Right atrium auricular region (tissue), 2 donors: ENCODE measurements around the gene MYMK. TPM values are rescaled to one million over a fixed set of nuclear protein-coding genes. Genes with fewer than 3 reads are reported as not detected.

Experiments
- DNase-seq: peaks from one replicate; pipeline ENCODE4 v3.0.0-alpha.2; 2019; ENCODE audit warnings: low spot score
- H3K27ac ChIP-seq, 2 donors: fragments of 200-600 bp; sonication (generic); 1 replicate in 1 of 2; 2 replicates in 1 of 2; pipeline ENCODE4 v1.5.1; 2016 to 2019
- H3K27me3 ChIP-seq, 2 donors: fragments of 200-600 bp; sonication (generic); one replicate each; pipeline versions ENCODE4 v1.5.1 to v1.6.0; 2017 to 2019
- H3K36me3 ChIP-seq: fragments of 200-600 bp; sonication (generic); one replicate; pipeline ENCODE4 v1.5.1; 2016
- H3K4me1 ChIP-seq, 2 donors: fragments of 200-600 bp; sonication (generic); one replicate each; pipeline versions ENCODE4 v1.5.1 to v1.6.0; 2017 to 2019
- H3K4me3 ChIP-seq, 2 donors: fragments of 200-600 bp; sonication (generic); 1 replicate in 1 of 2; 2 replicates in 1 of 2; pipeline ENCODE4 v1.5.1; 2017 to 2019; ENCODE audit warnings: mild to moderate bottlenecking in 1 of 2, moderate library complexity in 1 of 2
- H3K9me3 ChIP-seq, 2 donors: fragments of 200-600 bp; sonication (generic); one replicate each; pipeline ENCODE4 v1.5.1; 2019
- CTCF ChIP-seq, 2 donors: fragments of 200-600 bp; sonication (generic); IDR thresholded peaks; one replicate each; pipeline ENCODE4 v1.5.1; 2019; ENCODE audit warnings: antibody characterized with exemption in 2 of 2
- total RNA-seq, 2 donors: library from RNA; depleted of rRNA; stranded (reverse); fragments of >200 nt; gene quantifications; one replicate each; pipeline ENCODE4 v1.1.0, GENCODE V29; 2016

The MYMK gene
- total RNA-seq, 2 donors from 2014 or later = not detected

- no peak for TF ChIP-seq CTCF (IDR thresholded peaks at IDR 0.05)
- peaks cover 0 to 12% of the 10 kb centered on the region in 2 donors for H3K4me1 ChIP-seq
- DNase-seq = no peak
- no peaks in the 10 kb centered on the region for H3K27me3 ChIP-seq
- H3K9me3 ChIP-seq = no peaks in the 10 kb centered on the region
- H3K4me3 ChIP-seq = no peak overlapping the region
- no peaks in the 10 kb centered on the region for H3K36me3 ChIP-seq
- no peak overlapping the region for H3K27ac ChIP-seq
Observed at GRCh38 chr9:133518706-133519449, 5.9 kb downstream of the MYMK start.

GRCh38 chr9:133518200-133518599, 6.6 kb downstream of the MYMK start:
- Histone ChIP-seq H3K4me1 (peaks cover 0 to 18% of the 10 kb centered on the region in 2 donors), H3K9me3 (no peaks in the 10 kb centered on the region), H3K27me3 (no peaks in the 10 kb centered on the region), H3K27ac (no peak overlapping the region), H3K4me3 (no peak overlapping the region), H3K36me3 (no peaks in the 10 kb centered on the region)
- TF ChIP-seq CTCF (IDR thresholded peaks at IDR 0.05) = no peak
- DNase-seq = no peak

GRCh38 chr9:133517711-133518110, 7.0 kb downstream of the MYMK start:
- no peak for TF ChIP-seq CTCF (IDR thresholded peaks at IDR 0.05)
- Histone ChIP-seq H3K27me3 (no peaks in the 10 kb centered on the region), H3K36me3 (no peaks in the 10 kb centered on the region), H3K4me3 (no peak overlapping the region), H3K27ac (no peak overlapping the region), H3K9me3 (no peaks in the 10 kb centered on the region), H3K4me1 (peaks cover 0 to 22% of the 10 kb centered on the region in 2 donors)
- no peak for DNase-seq

GRCh38 chr9:133516961-133517350, 7.8 kb downstream of the MYMK start:
- Histone ChIP-seq H3K4me1 (peaks cover 0 to 22% of the 10 kb centered on the region in 2 donors), H3K36me3 (no peaks in the 10 kb centered on the region), H3K4me3 (no peak overlapping the region), H3K27me3 (no peaks in the 10 kb centered on the region), H3K9me3 (no peaks in the 10 kb centered on the region), H3K27ac (no peak overlapping the region)
- DNase-seq = no peak
- no peak for TF ChIP-seq CTCF (IDR thresholded peaks at IDR 0.05)

GRCh38 chr9:133516256-133516960, 8.4 kb downstream of the MYMK start:
- Histone ChIP-seq H3K36me3 (no peaks in the 10 kb centered on the region), H3K27ac (no peak overlapping the region), H3K4me3 (no peak overlapping the region), H3K4me1 (peaks cover 0 to 22% of the 10 kb centered on the region in 2 donors), H3K27me3 (no peaks in the 10 kb centered on the region), H3K9me3 (no peaks in the 10 kb centered on the region)
- TF ChIP-seq CTCF (IDR thresholded peaks at IDR 0.05) = no peak
- DNase-seq = no peak
